GM21515 (cell line): ENCODE measurements around the gene ZFAND6.

ENCODE experiments used
- ATAC-seq: cut with Tn5 transposase; IDR thresholded peaks from one replicate; pipeline ENCODE4 v1.9.1; 2021; ENCODE audit not compliant: unreplicated experiment

The ZFAND6 gene

GRCh38 chr15:80186066-80186465 is 126.6 kb downstream of the ZFAND6 start:
- ATAC-seq = no peak

GRCh38 chr15:80186597-80186996 is 127.1 kb downstream of the ZFAND6 start:
- ATAC-seq = no peak
